Gastrocnemius medialis (tissue), 4 donors: ENCODE measurements around the gene PCDHGC3.

Experiments
- POLR2A ChIP-seq, 2 donors: fragments of 450-650 bp; IDR thresholded peaks; one replicate each; pipeline ENCODE4 v1.6.1; 2017; ENCODE audit warnings: antibody characterized with exemption in 2 of 2, mild to moderate bottlenecking in 2 of 2, moderate library complexity in 2 of 2
- TF ChIP-seq, protein P1 (sequence below), 5 experiments: fragments of 450-650 bp in 3 of 5; fragments of 200-600 bp in 2 of 5; sonication (generic) in 2 of 5; IDR thresholded peaks in 4 of 5; conservative IDR thresholded peaks in 1 of 5; 1 replicate in 4 of 5; 2 replicates in 1 of 5; pipeline ENCODE4 v1.5.1; 2016 to 2019; ENCODE audit warnings: antibody characterized with exemption in 5 of 5, mild to moderate bottlenecking in 3 of 5, moderate library complexity in 3 of 5

GRCh38 chr5:141484641-141485311 is 9.0 kb downstream of the PCDHGC3 start, which contains the start of gene PCDHGC4:
- no peak for TF ChIP-seq POLR2A (IDR thresholded peaks at IDR 0.05)
- TF ChIP-seq, protein P1, sequence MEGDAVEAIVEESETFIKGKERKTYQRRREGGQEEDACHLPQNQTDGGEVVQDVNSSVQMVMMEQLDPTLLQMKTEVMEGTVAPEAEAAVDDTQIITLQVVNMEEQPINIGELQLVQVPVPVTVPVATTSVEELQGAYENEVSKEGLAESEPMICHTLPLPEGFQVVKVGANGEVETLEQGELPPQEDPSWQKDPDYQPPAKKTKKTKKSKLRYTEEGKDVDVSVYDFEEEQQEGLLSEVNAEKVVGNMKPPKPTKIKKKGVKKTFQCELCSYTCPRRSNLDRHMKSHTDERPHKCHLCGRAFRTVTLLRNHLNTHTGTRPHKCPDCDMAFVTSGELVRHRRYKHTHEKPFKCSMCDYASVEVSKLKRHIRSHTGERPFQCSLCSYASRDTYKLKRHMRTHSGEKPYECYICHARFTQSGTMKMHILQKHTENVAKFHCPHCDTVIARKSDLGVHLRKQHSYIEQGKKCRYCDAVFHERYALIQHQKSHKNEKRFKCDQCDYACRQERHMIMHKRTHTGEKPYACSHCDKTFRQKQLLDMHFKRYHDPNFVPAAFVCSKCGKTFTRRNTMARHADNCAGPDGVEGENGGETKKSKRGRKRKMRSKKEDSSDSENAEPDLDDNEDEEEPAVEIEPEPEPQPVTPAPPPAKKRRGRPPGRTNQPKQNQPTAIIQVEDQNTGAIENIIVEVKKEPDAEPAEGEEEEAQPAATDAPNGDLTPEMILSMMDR (IDR thresholded peaks at IDR 0.05 in 4 of 5, conservative IDR thresholded peaks at IDR 0.05 in 1 of 5) = no peak
